Measurements from ENCODE around the gene RPS24. TPM values are rescaled to one million over a fixed set of nuclear protein-coding genes. Genes with fewer than 3 reads are reported as not detected.

RPS24 gene
- total RNA-seq, 4 donors from 2014 or later = 2,147 to 2,545 (median 2,404) TPM

DNA sequence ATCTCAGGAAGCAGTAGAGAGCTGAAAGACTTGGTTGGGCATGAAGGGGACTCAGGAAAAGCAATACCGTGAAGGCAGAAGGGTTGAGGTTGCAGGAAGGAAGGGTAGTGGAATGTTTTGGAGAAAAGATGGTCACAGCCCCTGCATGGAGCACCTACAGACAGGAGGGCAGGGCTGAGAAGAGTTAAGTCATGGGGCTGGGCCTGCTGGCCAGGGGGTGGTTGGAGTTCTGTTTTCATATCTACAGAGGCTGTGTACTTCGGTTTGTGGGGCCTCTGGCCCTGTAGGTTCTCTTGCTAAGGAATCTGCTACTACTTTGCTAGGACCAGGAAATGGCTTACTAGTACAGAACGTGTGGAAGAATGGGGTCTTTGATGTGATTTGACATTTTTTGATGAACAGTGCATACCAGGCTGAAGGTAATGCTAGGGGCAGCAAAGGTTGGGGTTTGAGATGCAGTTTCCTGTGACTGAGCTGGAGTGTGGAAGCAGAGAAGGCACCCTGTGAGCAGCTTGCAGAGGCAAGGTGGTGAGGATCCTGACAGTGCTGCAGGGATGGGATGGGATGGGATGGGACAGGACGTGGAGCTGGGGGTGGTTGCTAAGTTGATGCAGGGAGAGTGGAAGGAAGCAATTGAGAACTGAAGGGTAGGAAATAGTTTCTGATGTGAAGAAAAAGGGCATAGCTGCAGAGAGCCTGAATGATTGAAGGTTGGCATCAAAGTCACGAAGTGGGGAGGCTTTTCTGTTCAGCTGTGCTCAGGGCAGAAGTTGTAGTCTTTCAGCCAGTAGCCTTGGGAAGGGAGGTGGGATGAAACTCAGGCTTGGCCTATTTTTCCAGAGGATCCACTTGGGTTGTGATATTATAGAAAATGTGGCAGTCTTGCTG is 7.8 kb downstream of the RPS24 start:
- H3K27me3 ChIP-seq = no peaks in the 10 kb centered on the region
- no peak overlapping the region for H3K27ac ChIP-seq
- no peak for ATAC-seq
- TF ChIP-seq, protein P1, sequence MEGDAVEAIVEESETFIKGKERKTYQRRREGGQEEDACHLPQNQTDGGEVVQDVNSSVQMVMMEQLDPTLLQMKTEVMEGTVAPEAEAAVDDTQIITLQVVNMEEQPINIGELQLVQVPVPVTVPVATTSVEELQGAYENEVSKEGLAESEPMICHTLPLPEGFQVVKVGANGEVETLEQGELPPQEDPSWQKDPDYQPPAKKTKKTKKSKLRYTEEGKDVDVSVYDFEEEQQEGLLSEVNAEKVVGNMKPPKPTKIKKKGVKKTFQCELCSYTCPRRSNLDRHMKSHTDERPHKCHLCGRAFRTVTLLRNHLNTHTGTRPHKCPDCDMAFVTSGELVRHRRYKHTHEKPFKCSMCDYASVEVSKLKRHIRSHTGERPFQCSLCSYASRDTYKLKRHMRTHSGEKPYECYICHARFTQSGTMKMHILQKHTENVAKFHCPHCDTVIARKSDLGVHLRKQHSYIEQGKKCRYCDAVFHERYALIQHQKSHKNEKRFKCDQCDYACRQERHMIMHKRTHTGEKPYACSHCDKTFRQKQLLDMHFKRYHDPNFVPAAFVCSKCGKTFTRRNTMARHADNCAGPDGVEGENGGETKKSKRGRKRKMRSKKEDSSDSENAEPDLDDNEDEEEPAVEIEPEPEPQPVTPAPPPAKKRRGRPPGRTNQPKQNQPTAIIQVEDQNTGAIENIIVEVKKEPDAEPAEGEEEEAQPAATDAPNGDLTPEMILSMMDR (IDR thresholded peaks at IDR 0.05 in 4 of 5, conservative IDR thresholded peaks at IDR 0.05 in 1 of 5) = no peak
- TF ChIP-seq POLR2A (IDR thresholded peaks at IDR 0.05) = no peak
- peaks cover 6 to 16% of the 10 kb centered on the region in 2 donors for H3K4me1 ChIP-seq
- intact Hi-C loops (cut with DNase I; ENCODE audit: low total_unique reads) (no loop called here), in situ Hi-C loops (cut with MboI; ENCODE audit: low sequenced_read_pairs in 4 of 4) (loop anchor here (10.0 to 25.0 kb wide), 4 partner anchors 271 to 1153 kb away; no protein-coding TSS in a partner anchor)
- H3K4me3 ChIP-seq = no peak overlapping the region
- H3K36me3 ChIP-seq = peaks cover 13 to 66% of the 10 kb centered on the region in 2 donors
- no peak for DNase-seq
- H3K9me3 ChIP-seq = no peaks in the 10 kb centered on the region

DNA sequence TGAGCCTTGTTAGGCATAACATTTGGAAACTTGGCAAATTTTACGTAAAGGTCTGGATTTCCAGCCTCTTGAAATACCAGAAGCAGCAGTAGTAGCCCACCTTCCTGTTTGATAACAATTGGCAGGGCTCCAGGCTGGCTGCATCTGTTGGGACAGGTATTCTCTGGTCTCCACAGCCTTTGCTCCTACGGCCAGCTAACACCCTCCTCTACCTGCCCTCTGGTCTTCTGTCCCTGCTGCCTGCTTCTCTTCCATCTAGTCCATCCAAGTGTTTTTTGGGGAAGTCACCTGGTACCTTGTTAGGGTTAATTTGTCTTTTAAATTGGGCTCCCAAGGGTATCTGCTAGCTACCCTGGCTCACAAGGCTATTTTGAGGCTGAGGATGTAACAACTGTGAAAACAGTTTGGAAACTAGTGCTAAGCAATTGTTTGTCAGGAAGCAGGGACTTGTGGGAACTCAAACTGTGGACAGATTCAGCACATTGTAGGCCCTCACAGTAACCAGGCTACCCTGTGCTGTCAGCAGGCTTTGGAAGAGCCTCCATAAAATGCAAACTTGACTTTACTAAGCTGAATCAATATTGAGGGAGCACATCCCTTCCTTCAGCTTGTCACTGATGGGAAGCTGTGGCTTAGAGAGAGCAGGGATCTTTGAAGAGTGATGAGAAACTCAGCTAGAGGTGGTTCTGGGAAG is 8.5 kb downstream of the RPS24 start:
- Histone ChIP-seq H3K4me3 (no peak overlapping the region), H3K4me1 (peaks cover 6 to 16% of the 10 kb centered on the region in 2 donors), H3K27ac (no peak overlapping the region), H3K9me3 (no peaks in the 10 kb centered on the region), H3K36me3 (peaks cover 13 to 58% of the 10 kb centered on the region in 2 donors), H3K27me3 (no peaks in the 10 kb centered on the region)
- intact Hi-C loops (cut with DNase I; ENCODE audit: low total_unique reads) = no loop called here
- TF ChIP-seq, protein P1 (IDR thresholded peaks at IDR 0.05 in 4 of 5, conservative IDR thresholded peaks at IDR 0.05 in 1 of 5) = no peak
- no peak for TF ChIP-seq POLR2A (IDR thresholded peaks at IDR 0.05)
- in situ Hi-C loops (cut with MboI; ENCODE audit: low sequenced_read_pairs in 4 of 4) = loop anchor here (10.0 to 25.0 kb wide), 4 partner anchors 270 to 1153 kb away; no protein-coding TSS in a partner anchor
- ATAC-seq (no peak), DNase-seq (no peak)

DNA sequence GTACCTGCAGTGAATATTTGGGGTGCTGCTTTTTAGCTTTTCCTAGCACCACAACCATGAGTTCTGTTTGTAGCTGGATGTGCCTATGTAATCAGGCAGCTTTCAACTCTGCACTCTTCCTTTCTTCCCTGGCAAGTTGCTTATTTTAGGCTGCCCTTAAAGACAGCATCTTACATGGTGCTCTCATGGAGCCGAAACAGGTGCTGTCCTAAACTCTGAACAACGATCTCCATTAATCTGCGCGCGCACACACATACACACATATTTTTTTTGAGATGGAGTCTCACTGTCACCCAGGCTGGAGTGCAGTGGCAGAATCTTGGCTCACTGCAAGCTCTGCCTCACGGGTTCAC is 9.1 kb downstream of the RPS24 start:
- DNase-seq = no peak
- in situ Hi-C loops (cut with MboI; ENCODE audit: low sequenced_read_pairs in 4 of 4) = loop anchor here (10.0 to 25.0 kb wide), 4 partner anchors 270 to 1152 kb away; no protein-coding TSS in a partner anchor
- peaks cover 10 to 53% of the 10 kb centered on the region in 2 donors for H3K36me3 ChIP-seq

DNA sequence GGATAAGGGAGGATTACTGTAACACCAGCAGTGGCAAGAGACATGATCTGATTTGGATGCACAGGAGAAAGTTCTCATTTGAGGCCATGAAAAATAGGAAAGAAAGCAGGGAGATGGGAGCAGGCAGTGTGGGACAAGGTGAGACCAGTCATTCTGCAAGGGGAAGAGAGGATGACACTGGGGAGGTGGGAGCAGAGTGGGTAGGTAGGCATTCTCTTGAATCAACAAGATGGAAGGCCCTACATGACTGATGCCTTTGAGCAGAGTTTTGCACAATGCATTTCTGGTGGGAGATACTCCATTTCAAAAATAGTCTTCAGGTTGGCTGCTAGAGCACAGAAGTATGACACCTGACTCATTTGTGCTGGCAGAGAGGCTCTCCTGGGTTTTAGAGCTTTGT is 10.5 kb downstream of the RPS24 start:
- Histone ChIP-seq H3K9me3 (no peaks in the 10 kb centered on the region), H3K4me1 (peaks cover 6 to 10% of the 10 kb centered on the region in 2 donors), H3K27me3 (no peaks in the 10 kb centered on the region), H3K4me3 (no peak overlapping the region), H3K27ac (no peak overlapping the region), H3K36me3 (peaks cover 7 to 38% of the 10 kb centered on the region in 2 donors)
- intact Hi-C loops (cut with DNase I; ENCODE audit: low total_unique reads) (no loop called here), in situ Hi-C loops (cut with MboI; ENCODE audit: low sequenced_read_pairs in 4 of 4) (loop anchor here (10.0 to 25.0 kb wide), 4 partner anchors 268 to 1151 kb away; no protein-coding TSS in a partner anchor)
- no peak for DNase-seq
- no peak for TF ChIP-seq POLR2A (IDR thresholded peaks at IDR 0.05)
- TF ChIP-seq, protein P1 (IDR thresholded peaks at IDR 0.05 in 4 of 5, conservative IDR thresholded peaks at IDR 0.05 in 1 of 5) = no peak
- ATAC-seq = no peak

More for the DNA sequence above, 9.1 kb downstream of the RPS24 start:
- no peak for ATAC-seq
- TF ChIP-seq POLR2A (IDR thresholded peaks at IDR 0.05) = no peak
- TF ChIP-seq, protein P1 (IDR thresholded peaks at IDR 0.05 in 4 of 5, conservative IDR thresholded peaks at IDR 0.05 in 1 of 5) = no peak
- Histone ChIP-seq H3K27me3 (no peaks in the 10 kb centered on the region), H3K9me3 (no peaks in the 10 kb centered on the region), H3K4me3 (no peak overlapping the region), H3K4me1 (peaks cover 6 to 11% of the 10 kb centered on the region in 2 donors), H3K27ac (no peak overlapping the region)
- intact Hi-C loops (cut with DNase I; ENCODE audit: low total_unique reads) = no loop called here

All from gastrocnemius medialis (tissue), 4 donors.